Measurements from ENCODE around the gene CELF1. TPM values are rescaled to one million over a fixed set of nuclear protein-coding genes. Genes with fewer than 3 reads are reported as not detected.

The CELF1 gene
- polyA plus RNA-seq, 1 donor (not counting 4 experiments of a cell fraction or from before 2014, with no cell fraction given), result 110 TPM

DNA sequence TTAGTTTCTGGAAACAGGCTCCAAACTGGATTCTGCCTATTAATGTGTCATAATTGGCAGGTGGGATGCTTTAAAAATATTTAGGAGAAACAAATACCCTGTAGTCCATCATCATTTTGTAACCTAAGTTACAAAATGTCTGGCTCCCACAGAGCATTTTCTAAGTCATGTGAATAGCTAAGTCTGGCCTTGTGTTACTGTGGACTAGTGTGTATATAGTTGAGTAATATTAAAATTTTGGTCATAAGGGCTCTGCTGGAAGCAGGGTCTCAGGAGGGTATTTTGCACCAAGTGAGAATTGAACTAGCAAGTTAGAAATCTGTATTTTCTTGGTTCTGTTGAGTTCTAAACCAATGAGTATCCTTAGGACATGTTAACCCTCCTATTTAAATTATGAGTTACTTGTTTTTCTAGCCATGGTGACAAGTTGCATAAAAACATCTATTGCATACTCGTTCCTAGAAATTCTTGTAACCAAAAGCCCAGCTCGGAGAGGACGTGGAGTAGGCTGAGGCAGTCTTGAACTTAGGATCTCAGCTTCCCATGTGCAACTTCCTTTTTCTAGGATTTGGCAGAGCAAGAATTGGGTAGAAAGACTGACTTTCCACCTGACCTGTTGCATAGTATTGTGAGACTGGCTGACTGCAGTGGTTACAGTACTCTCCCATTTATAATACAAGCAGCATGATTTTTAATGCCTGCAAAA, 17.9 kb upstream of the CELF1 start:
- no peaks in the 10 kb centered on the region for H3K9me3 ChIP-seq (ENCODE audit: control insufficient read depth, low read depth, low read length)
- dilution Hi-C loops (cut with MboI; ENCODE audit: extremely low pct_ligation_motif_present, low sequenced_read_pairs), result no loop called here
- H3K4me1 ChIP-seq (ENCODE audit: control insufficient read depth, extremely low read depth, insufficient read depth, low read length), result peaks cover 34% of the 10 kb centered on the region
- no peak overlapping the region for H3K4me2 ChIP-seq (ENCODE audit: control insufficient read depth, extremely low read depth, insufficient read depth, low read depth, low read length)
- peaks cover 61% of the 10 kb centered on the region for H3K79me2 ChIP-seq (ENCODE audit: control insufficient read depth, insufficient read depth, low read length)
- peaks cover 3% of the 10 kb centered on the region for H3K9me1 ChIP-seq (ENCODE audit: control insufficient read depth, extremely low read depth, insufficient read depth, low read length)
- DNase-seq (ENCODE audit: low read depth, low spot score), result no peak
- no peak for FAIRE-seq
- H3K27me3 ChIP-seq (ENCODE audit: control insufficient read depth, extremely low read depth, insufficient read depth, low read length), result no peaks in the 10 kb centered on the region
- TF ChIP-seq EZH2 (IDR thresholded peaks at IDR 0.05; ENCODE audit: low read length), result no peak
- TF ChIP-seq, protein P1, sequence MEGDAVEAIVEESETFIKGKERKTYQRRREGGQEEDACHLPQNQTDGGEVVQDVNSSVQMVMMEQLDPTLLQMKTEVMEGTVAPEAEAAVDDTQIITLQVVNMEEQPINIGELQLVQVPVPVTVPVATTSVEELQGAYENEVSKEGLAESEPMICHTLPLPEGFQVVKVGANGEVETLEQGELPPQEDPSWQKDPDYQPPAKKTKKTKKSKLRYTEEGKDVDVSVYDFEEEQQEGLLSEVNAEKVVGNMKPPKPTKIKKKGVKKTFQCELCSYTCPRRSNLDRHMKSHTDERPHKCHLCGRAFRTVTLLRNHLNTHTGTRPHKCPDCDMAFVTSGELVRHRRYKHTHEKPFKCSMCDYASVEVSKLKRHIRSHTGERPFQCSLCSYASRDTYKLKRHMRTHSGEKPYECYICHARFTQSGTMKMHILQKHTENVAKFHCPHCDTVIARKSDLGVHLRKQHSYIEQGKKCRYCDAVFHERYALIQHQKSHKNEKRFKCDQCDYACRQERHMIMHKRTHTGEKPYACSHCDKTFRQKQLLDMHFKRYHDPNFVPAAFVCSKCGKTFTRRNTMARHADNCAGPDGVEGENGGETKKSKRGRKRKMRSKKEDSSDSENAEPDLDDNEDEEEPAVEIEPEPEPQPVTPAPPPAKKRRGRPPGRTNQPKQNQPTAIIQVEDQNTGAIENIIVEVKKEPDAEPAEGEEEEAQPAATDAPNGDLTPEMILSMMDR (optimal IDR thresholded peaks at IDR 0.05 in 1 of 3, IDR thresholded peaks at IDR 0.05 in 1 of 3, conservative IDR thresholded peaks at IDR 0.05 in 1 of 3; ENCODE audit: extremely low read depth in 1 of 3, insufficient read depth in 2 of 3, low read length in 3 of 3), result no peak
- no peak overlapping the region for H3K27ac ChIP-seq (ENCODE audit: control insufficient read depth, insufficient read depth, low read length)
- H2AFZ ChIP-seq (ENCODE audit: control insufficient read depth, low read length), result no peak overlapping the region
- H3K4me3 ChIP-seq (ENCODE audit: control insufficient read depth in 2 of 3, extremely low read depth in 1 of 3, insufficient read depth in 2 of 3, low read depth in 1 of 3, low read length in 3 of 3), result no peak overlapping the region
- no peak overlapping the region for H3K9ac ChIP-seq (ENCODE audit: control insufficient read depth, extremely low read depth, insufficient read depth, low read length)
- peaks cover 9% of the 10 kb centered on the region for H4K20me1 ChIP-seq (ENCODE audit: control insufficient read depth, extremely low read depth, insufficient read depth, low read length)
- H3K36me3 ChIP-seq (ENCODE audit: control insufficient read depth in 2 of 2, extremely low read depth in 1 of 2, insufficient read depth in 2 of 2, low read length in 2 of 2), result peaks cover 7 to 30% of the 10 kb centered on the region in 2 experiments

DNA sequence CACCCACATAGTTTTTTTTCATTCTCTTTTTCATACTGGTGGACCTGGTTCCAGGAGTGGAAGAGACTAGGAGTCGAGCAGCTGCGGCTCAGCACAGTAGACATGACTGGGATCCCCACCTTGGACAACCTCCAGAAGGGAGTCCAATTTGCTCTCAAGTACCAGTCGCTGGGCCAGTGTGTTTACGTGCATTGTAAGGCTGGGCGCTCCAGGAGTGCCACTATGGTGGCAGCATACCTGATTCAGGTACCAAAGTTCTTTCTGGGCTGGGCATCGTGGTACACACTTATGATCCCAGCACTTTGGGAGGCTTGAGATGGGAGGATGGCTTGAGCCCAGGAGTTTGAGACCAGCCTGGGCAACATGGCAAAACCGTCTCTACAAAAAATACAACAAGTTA, 16.7 kb upstream of the CELF1 start:
- Histone ChIP-seq H3K9me3 (ENCODE audit: control insufficient read depth, low read depth, low read length) (no peaks in the 10 kb centered on the region), H3K27ac (ENCODE audit: control insufficient read depth, insufficient read depth, low read length) (no peak overlapping the region), H2AFZ (ENCODE audit: control insufficient read depth, low read length) (no peak overlapping the region), H3K4me1 (ENCODE audit: control insufficient read depth, extremely low read depth, insufficient read depth, low read length) (peaks cover 39% of the 10 kb centered on the region), H4K20me1 (ENCODE audit: control insufficient read depth, extremely low read depth, insufficient read depth, low read length) (peaks cover 9% of the 10 kb centered on the region), H3K79me2 (ENCODE audit: control insufficient read depth, insufficient read depth, low read length) (peaks cover 70% of the 10 kb centered on the region), H3K36me3 (ENCODE audit: control insufficient read depth in 2 of 2, extremely low read depth in 1 of 2, insufficient read depth in 2 of 2, low read length in 2 of 2) (peaks cover 5 to 25% of the 10 kb centered on the region in 2 experiments), H3K27me3 (ENCODE audit: control insufficient read depth, extremely low read depth, insufficient read depth, low read length) (no peaks in the 10 kb centered on the region), H3K4me3 (ENCODE audit: control insufficient read depth in 2 of 3, extremely low read depth in 1 of 3, insufficient read depth in 2 of 3, low read depth in 1 of 3, low read length in 3 of 3) (no peak overlapping the region), H3K9me1 (ENCODE audit: control insufficient read depth, extremely low read depth, insufficient read depth, low read length) (peaks cover 3% of the 10 kb centered on the region), H3K9ac (ENCODE audit: control insufficient read depth, extremely low read depth, insufficient read depth, low read length) (no peak overlapping the region), H3K4me2 (ENCODE audit: control insufficient read depth, extremely low read depth, insufficient read depth, low read depth, low read length) (no peak overlapping the region)
- no peak for TF ChIP-seq EZH2 (IDR thresholded peaks at IDR 0.05; ENCODE audit: low read length)
- TF ChIP-seq, protein P1 (optimal IDR thresholded peaks at IDR 0.05 in 1 of 3, IDR thresholded peaks at IDR 0.05 in 1 of 3, conservative IDR thresholded peaks at IDR 0.05 in 1 of 3; ENCODE audit: extremely low read depth in 1 of 3, insufficient read depth in 2 of 3, low read length in 3 of 3), result no peak
- DNase-seq (ENCODE audit: low read depth, low spot score) (no peak), FAIRE-seq (no peak)
- dilution Hi-C loops (cut with MboI; ENCODE audit: extremely low pct_ligation_motif_present, low sequenced_read_pairs), result no loop called here

Data from keratinocyte (primary cell).